NCI-H345 (cell line): ENCODE data around the gene TMEM242.
A peak's percentile ranks its signal among the peaks of the same experiment; 100 is the strongest.

ENCODE experiments used
- DNase-seq: peaks from one replicate; lab custom pipeline; 2025; lab: John Stamatoyannopoulos, UW

Gene TMEM242

GRCh38 chr6:157249826-157250225 is 73.5 kb downstream of the TMEM242 start:
- no peak for DNase-seq

DNA sequence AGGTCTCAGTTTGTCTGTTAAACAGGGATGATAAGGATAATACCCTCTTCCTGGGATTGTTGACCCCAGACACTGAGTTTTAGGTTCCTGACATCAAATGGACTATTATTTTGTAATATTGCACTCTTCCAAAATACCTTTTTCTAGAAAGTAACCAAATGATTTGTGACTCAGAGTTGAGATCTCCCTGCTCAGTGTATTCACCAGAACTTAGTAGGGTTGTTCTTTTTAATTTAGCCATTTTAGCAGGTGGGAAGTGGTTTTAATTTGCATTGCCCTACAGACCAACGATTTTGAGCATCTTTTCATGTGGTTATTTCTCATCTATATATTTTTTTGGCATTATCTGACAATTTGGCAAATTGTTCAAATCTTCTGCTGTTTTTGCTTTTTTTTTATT is 75.1 kb downstream of the TMEM242 start:
- DNase-seq, result no peak

DNA sequence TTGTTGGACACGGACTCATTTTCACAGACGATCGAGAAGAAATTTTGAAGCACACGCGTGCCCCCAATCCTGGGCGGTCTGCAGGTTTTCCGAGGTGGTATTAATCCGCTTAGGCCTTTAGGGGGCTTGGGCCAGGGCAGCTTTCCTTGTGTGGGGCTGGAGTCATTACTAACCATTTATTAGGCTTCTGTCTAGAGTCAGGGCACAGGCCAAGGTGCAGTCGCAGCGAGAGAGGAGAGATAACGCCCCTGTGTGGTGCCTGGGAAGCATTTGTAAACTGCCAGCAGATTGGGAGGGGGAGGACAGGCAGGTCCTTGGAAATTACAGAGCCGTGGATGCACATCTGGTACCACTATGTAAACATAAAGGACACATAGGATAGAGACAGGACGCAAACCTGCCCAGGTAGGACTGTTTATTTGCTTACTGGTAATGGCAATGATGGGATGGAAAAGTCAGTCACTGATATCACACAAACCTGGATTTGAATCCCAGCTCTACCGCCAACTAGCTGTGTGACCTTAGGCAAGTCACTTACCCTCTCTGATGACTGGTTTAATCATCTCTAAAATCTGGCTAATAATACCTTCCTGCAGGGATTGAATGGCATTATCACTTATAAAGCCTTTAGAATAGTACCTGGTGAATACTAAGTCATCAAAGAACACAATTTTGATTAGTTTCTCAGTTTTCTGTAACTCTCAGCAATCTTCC is 76.4 kb downstream of the TMEM242 start:
- no peak for DNase-seq

DNA sequence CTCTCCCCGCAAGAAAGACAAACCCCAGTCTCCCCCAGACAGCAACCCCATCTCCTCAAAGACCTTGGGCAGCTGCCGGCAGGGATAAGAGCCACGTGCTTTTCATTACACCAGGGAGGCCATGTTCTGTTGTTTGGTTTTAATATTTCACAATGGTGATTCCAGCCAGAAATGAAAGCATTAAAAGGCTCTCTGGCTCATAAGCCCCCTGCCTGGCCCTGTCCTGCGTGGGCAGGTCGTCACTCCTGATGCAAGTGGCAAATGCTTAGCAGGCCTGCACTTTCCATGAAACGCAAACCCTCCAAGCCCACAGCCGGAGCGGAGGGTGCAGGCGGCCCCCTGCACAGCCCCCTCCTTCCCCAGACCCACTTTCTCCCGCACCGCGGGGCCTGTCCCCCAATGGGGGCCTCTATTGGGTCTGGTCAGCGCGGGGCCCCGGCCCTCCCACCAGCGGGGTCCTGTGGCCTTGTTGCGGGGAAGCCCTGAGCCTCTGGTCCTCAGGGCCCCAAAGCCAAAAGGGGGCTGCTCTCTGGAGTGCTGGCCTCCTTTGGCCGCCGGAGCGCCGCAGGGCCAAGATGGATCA is 77.2 kb downstream of the TMEM242 start:
- DNase-seq, result no peak

DNA sequence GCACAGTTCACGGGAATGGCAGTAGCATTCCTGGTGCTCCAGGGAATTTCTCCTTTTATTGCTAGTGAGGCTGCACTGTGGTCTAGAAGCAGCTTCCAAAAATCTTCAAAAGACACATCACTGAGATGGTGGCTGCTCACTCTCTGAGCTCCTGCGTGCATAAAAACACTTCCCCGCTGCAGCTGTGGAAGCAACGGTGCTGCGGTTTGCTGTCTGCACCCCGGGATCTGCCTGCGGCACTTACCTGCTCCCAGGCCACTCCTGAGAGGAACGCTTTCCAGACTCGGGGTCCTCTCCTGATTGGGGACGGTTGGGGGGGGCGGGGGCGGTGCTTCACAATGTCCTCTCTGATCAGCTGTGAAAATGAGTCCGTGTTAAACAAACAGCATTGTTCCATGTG is 77.9 kb downstream of the TMEM242 start:
- DNase-seq, result no peak

DNA sequence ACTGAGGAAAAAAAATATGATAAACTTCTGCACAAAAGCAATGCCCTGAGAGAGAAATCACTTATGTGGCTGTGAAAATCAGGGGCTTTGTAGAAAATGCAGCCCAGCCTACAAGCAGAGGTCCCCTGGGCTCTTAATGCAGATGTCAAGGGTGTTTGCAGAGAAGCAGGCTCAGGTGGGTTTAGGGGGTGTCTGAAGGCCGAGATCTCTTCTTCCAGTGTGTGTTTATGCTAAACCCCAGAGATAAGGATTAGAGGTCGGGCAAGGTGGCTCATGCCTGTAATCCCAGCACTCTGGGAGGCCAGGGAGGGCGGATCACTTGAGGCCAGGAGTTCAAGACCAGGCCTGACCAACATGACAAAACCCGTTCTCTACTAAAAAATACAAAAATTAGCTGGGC is 78.5 kb downstream of the TMEM242 start:
- no peak for DNase-seq

DNA sequence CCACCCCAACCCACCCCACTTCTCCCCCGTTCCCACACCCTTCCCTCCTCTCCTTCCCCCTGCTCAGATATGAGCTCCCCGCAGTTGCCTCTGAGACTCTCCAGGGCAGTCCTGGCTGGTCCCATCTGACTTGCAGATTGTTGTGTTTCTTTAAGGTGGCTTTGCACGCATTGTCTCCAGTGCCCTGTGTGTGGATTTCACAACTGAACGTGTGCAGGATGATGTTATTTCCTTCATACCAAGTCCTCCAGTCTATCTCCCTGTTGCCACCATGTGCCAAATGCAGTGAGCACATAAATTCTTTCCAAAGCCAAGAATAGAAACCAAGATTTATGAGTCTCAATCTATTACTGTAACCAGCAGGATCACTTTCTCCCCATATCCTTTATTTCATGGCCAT is 79.1 kb downstream of the TMEM242 start:
- DNase-seq, result no peak

DNA sequence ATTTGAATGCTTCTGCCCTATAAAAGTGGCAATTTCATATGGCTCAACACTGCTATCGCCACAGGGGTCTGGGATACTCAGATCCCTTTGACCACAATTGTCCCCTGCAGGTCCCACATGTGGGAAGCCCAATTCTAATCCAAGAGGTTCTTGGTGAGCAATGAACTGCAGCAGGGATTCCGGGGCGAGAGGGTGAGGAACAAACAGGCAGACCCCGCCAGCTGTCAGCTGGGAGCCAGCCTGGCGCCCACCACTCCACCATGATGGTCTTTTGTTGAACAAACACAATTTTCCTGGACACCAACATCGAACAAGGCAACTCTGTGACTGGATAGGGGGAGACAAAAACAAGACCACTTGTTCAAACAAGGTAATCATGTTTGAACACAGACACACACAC is 80.5 kb downstream of the TMEM242 start:
- DNase-seq, result no peak

- no peak for DNase-seq
Observed at GRCh38 chr6:157240960-157241311, 82.4 kb downstream of the TMEM242 start.

DNA sequence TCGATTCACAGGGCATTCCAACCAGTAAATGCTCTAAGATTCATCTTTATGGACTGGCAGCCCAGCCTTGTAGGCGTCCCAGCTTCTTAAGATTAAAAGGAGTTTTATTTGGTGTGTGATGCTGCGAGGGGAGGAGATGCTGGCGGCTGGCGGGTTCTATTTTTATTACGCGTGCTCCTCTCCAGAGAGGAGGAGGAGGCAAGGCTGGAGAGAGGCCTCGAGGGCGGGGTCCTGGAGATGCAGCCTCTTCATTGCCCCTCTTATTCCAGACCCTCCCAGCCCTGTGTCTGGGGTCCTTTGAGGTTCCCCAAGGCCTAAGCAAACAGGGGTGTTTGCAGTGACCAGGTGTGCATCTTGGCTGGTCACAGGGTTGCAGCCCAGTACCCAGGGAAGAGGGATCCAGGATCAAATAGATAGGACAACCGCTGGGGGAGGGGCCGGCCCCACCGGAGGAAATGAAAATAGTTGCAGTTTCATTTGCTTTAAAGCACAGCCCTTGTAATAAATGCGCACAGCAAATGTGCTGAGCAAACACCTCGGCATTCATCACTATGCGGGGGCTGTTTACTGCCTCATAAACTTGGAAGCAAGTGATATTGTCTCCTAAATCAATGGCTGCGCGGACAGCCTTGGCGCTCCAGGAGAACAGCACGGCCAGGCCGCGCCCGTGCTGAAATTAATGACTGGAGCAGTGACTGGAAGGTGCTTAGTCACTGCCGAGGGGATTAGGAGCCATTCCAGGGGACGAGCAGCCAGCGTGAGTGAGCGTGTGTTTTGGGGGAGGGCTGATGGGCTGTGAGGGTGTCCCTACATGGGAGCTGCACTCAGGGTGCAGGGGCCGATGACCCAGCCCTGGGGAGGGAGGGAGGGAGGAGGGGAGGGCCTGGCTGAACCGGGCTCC is 83.0 kb downstream of the TMEM242 start:
- peak; percentile 42 for DNase-seq

GRCh38 chr6:157239671-157240058 is 83.7 kb downstream of the TMEM242 start:
- no peak for DNase-seq
